HepG2 (cell line): Measurements from ENCODE around the gene MIER1. TPM values are rescaled to one million over a fixed set of nuclear protein-coding genes. Genes with fewer than 3 reads are reported as not detected.

Source experiments
- ATAC-seq: fragments of 200-7000 bp; cut with Tn5 transposase; 3 replicates; pipeline ENCODE4 v1.9.1; 2020; ENCODE audit warnings: mild to moderate bottlenecking, moderate library complexity
- Bru-seq: library from RNA; stranded (reverse); fragments of 400-500 nt; gene quantifications from one replicate; lab custom pipeline; 2021; lab: Mats Ljungman, UMichigan
- BruChase-seq, 2 experiments: library from RNA; stranded (reverse); fragments of 400-500 nt; gene quantifications; one replicate each; lab custom pipeline; 2021; lab: Mats Ljungman, UMichigan
- BruUV-seq: library from RNA; stranded (reverse); fragments of 400-500 nt; replicated peaks from 2 replicates; lab custom pipeline; 2021; lab: Mats Ljungman, UMichigan
- CTCF ChIA-PET: fragments of 300-600 bp; formaldehyde crosslinking; extraction: SDS; loops from one replicate; lab custom pipeline; 2021; ENCODE audit warnings: low total read pairs, inconsistent platforms, low intra/inter-chr PET ratio; lab: Yijun Ruan, JAX
- POLR2A ChIA-PET: fragments of 350-600 bp; sonication (Branson Sonifier 250); formaldehyde crosslinking; loops from one replicate; lab custom pipeline; 2020; ENCODE audit warnings: antibody characterized with exemption, inconsistent platforms; lab: Yijun Ruan, JAX
- DNase-seq: peaks from one replicate; pipeline ENCODE4 v3.0.0-alpha.2; 2015; ENCODE audit warnings: low spot score
- FAIRE-seq: peaks from 3 replicates; lab custom pipeline; 2011; peaks lifted over from hg19 to GRCh38; lab: Jason Lieb, UNC
- H2AFZ ChIP-seq: one replicate; pipeline ENCODE4 v1.6.1; 2011; ENCODE audit warnings: low read length, inconsistent platforms
- H3K27ac ChIP-seq: fragments of 300-600 bp; 3 replicates; pipeline ENCODE4 v1.8.0; 2011; ENCODE audit warnings: mixed run types, mild to moderate bottlenecking, mixed read lengths, low read length, inconsistent platforms; ENCODE audit not compliant: insufficient read depth; ENCODE audit errors: extremely low read length
- H3K27me3 ChIP-seq, 2 experiments: fragments of 200-600 bp in 1 of 2; 2 replicates in 1 of 2; 3 replicates in 1 of 2; pipeline versions ENCODE4 v1.6.0 to v1.8.0; 2011; ENCODE audit warnings: low read length in 2 of 2, mild to moderate bottlenecking in 2 of 2, moderate library complexity in 2 of 2, inconsistent platforms in 1 of 2; ENCODE audit not compliant: insufficient read depth in 2 of 2, control insufficient read depth in 1 of 2
- H3K36me3 ChIP-seq, 2 experiments: fragments of 200-600 bp in 1 of 2; replicated peaks in 1 of 2; 2 replicates in 1 of 2; 3 replicates in 1 of 2; pipeline versions ENCODE4 v1.5.1 to v1.8.0; 2011; ENCODE audit warnings: low read length in 2 of 2, inconsistent platforms in 1 of 2; ENCODE audit not compliant: insufficient read depth in 2 of 2, control insufficient read depth in 1 of 2
- H3K4me1 ChIP-seq: 2 replicates; pipeline ENCODE4 v1.5.1; 2012; ENCODE audit warnings: low read length, inconsistent platforms; ENCODE audit not compliant: insufficient read depth
- H3K4me2 ChIP-seq: 2 replicates; pipeline ENCODE4 v1.6.0; 2011; ENCODE audit warnings: low read depth, low read length, inconsistent platforms
- H3K4me3 ChIP-seq, 3 experiments: fragments of 200-600 bp in 1 of 3; sonication (generic), shearing (Covaris generic) in 1 of 3; replicated peaks in 1 of 3; 2 replicates each; pipeline ENCODE4 v1.5.1; 2011 to 2016; ENCODE audit warnings: low read length in 3 of 3, inconsistent platforms in 2 of 3, low read depth in 2 of 3, mild to moderate bottlenecking in 2 of 3, control low read depth in 1 of 3, mixed read lengths in 1 of 3; ENCODE audit not compliant: insufficient read depth in 1 of 3
- H3K79me2 ChIP-seq: one replicate; pipeline ENCODE4 v1.6.1; 2011; ENCODE audit warnings: low read length, inconsistent platforms; ENCODE audit not compliant: insufficient read depth
- H3K9ac ChIP-seq: 2 replicates; pipeline ENCODE4 v1.6.0; 2011; ENCODE audit warnings: mild to moderate bottlenecking, low read depth, low read length, inconsistent platforms; ENCODE audit not compliant: insufficient read depth
- H3K9me3 ChIP-seq: 2 replicates; pipeline ENCODE4 v1.5.1; 2012; ENCODE audit warnings: mild to moderate bottlenecking, low read length
- H4K20me1 ChIP-seq: 2 replicates; pipeline ENCODE4 v1.6.0; 2011; ENCODE audit warnings: inconsistent platforms, mild to moderate bottlenecking, low read length, moderate library complexity; ENCODE audit not compliant: insufficient read depth
- MXD4 ChIP-seq: IDR thresholded peaks from 2 replicates; pipeline ENCODE4 v1.6.1; 2016; ENCODE audit warnings: mild to moderate bottlenecking, missing biosample characterization, missing genetic modification reagents
- MYC ChIP-seq: sonication (generic); formaldehyde crosslinking; IDR thresholded peaks from 2 replicates; pipeline ENCODE4 v1.9.0; 2021; ENCODE audit warnings: missing genetic modification reagents, borderline replicate concordance
- ONECUT2 ChIP-seq: sonication (generic); formaldehyde crosslinking; IDR thresholded peaks from 2 replicates; pipeline ENCODE4 v1.4.0; 2020; ENCODE audit warnings: missing genetic modification reagents
- POLR2AphosphoS2 ChIP-seq: IDR thresholded peaks from 2 replicates; pipeline ENCODE4 v1.6.1; 2011; ENCODE audit warnings: low read depth, low read length, improper control_type of control experiment
- RCOR2 ChIP-seq: IDR thresholded peaks from 2 replicates; pipeline ENCODE4 v1.6.1; 2016; ENCODE audit warnings: missing biosample characterization, missing genetic modification reagents
- RFX5 ChIP-seq: IDR thresholded peaks from 2 replicates; pipeline ENCODE4 v1.6.1; 2011; ENCODE audit warnings: low read depth, low read length, improper control_type of control experiment
- XRCC5 ChIP-seq: fragments of 200-400 bp; formaldehyde crosslinking; optimal IDR thresholded peaks from 2 replicates; pipeline ENCODE3; 2017; ENCODE audit warnings: mild to moderate bottlenecking, low read length
- ZFP36 ChIP-seq: fragments of 150-350 bp; IDR thresholded peaks from 2 replicates; pipeline ENCODE4 v1.6.1; 2018; ENCODE audit warnings: borderline replicate concordance, low read length, low read depth; ENCODE audit not compliant: partially characterized antibody
- ZFX ChIP-seq: sonication (generic); formaldehyde crosslinking; IDR thresholded peaks from 2 replicates; pipeline ENCODE4 v1.4.0; 2020; ENCODE audit warnings: mild to moderate bottlenecking, low read depth, missing genetic modification reagents, moderate library complexity
- ZNF225 ChIP-seq: sonication (generic); formaldehyde crosslinking; IDR thresholded peaks from 2 replicates; pipeline ENCODE4 v1.4.0; 2020; ENCODE audit warnings: mild to moderate bottlenecking, missing genetic modification reagents
- ZNF337 ChIP-seq: sonication (generic); formaldehyde crosslinking; IDR thresholded peaks from 2 replicates; pipeline ENCODE4 v1.5.1; 2020; ENCODE audit warnings: missing genetic modification reagents, low read depth, mild to moderate bottlenecking, borderline replicate concordance
- ZNF629 ChIP-seq: sonication (generic); formaldehyde crosslinking; conservative IDR thresholded peaks from 2 replicates; pipeline ENCODE4 v1.5.0; 2020; ENCODE audit warnings: missing genetic modification reagents
- ZNF724P ChIP-seq: sonication (generic); formaldehyde crosslinking; IDR thresholded peaks from 2 replicates; pipeline ENCODE4 v1.8.0; 2022; ENCODE audit warnings: missing genetic modification reagents, borderline replicate concordance
- ZNF761 ChIP-seq: sonication (generic); formaldehyde crosslinking; conservative IDR thresholded peaks from 2 replicates; pipeline ENCODE4 v1.4.0; 2020; ENCODE audit warnings: mild to moderate bottlenecking, missing genetic modification reagents
- ZNF780A ChIP-seq: sonication (generic); formaldehyde crosslinking; IDR thresholded peaks from 2 replicates; pipeline ENCODE4 v1.8.0; 2022; ENCODE audit warnings: mild to moderate bottlenecking, missing genetic modification reagents, moderate library complexity
- ZNF790 ChIP-seq: sonication (generic); formaldehyde crosslinking; IDR thresholded peaks from 2 replicates; pipeline ENCODE4 v1.8.0; 2022; ENCODE audit warnings: missing genetic modification reagents, mild to moderate bottlenecking, borderline replicate concordance
- ZNF878 ChIP-seq: sonication (generic); formaldehyde crosslinking; IDR thresholded peaks from 2 replicates; pipeline ENCODE4 v1.8.1; 2023; ENCODE audit warnings: mild to moderate bottlenecking, missing genetic modification reagents, moderate library complexity
- WGBS: methylation state at CpG from one replicate; pipeline ENCODE4 v1.1.6; 2017; ENCODE audit warnings: low lambda C conversion rate; 5-methylcytosine and 5-hydroxymethylcytosine counted together
- in situ Hi-C: cut with HindIII; loops from 2 replicates; pipeline ENCODE4 v1.10.0; 2017; ENCODE audit warnings: low pct_unique_long_range_greater_than_20kb; ENCODE audit not compliant: extremely low pct_ligation_motif_present
- intact Hi-C: fragments of 100-400 bp; cut with micrococcal nuclease; formaldehyde crosslinking; loops from one replicate; pipeline ENCODE4 v1.10.0; 2022; ENCODE audit not compliant: unreplicated experiment
- long read RNA-seq, 2 experiments: library from RNA in 1 of 2; library from polyadenylated mRNA in 1 of 2; stranded (forward) in 1 of 2; unstranded in 1 of 2; transcript quantifications; one replicate each; pipeline ENCODE4 v2.0.0, GENCODE V29; 2019 to 2022
- polyA minus RNA-seq, 3 experiments: library from RNA; depleted of rRNA, polyadenylated mRNA; stranded (reverse); fragments of >200 nt; gene quantifications; 2 replicates each; pipeline ENCODE4 v1.2.3, GENCODE V29; 2011; ENCODE audit warnings: low replicate concordance in 1 of 3
- polyA plus RNA-seq, 8 experiments: library from polyadenylated mRNA; depleted of rRNA in 3 of 8; stranded (reverse) in 7 of 8; unstranded in 1 of 8; fragments of >200 nt; fragmentation: Illumina TruSeq in 4 of 8; extraction: Trizol in 4 of 8; gene quantifications; 2 replicates each; pipeline versions ENCODE4 v1.2.1 to v1.2.3, GENCODE V29; 2011 to 2016; ENCODE audit warnings: low read depth in 4 of 8, missing spikeins in 1 of 8, mixed read lengths in 1 of 8; ENCODE audit not compliant: insufficient read depth in 1 of 8
- total RNA-seq, 5 experiments: library from RNA; depleted of rRNA; stranded (reverse); fragments of >200 nt; fragmentation: Illumina TruSeq; extraction: Trizol; gene quantifications; 2 replicates each; pipeline ENCODE4 v1.2.3, GENCODE V29; 2016; ENCODE audit warnings: low read depth in 1 of 5
- TF ChIP-seq, protein P1 (sequence below): sonication (generic); formaldehyde crosslinking; IDR thresholded peaks from 2 replicates; pipeline ENCODE4 v1.4.0; 2020; ENCODE audit warnings: missing genetic modification reagents, low read depth, mild to moderate bottlenecking, borderline replicate concordance

Gene MIER1
- total RNA-seq (2016; rRNA removed; fragmentation: Illumina TruSeq; extraction: Trizol) (30.4 and 49.3 TPM in 2 replicates), polyA plus RNA-seq (2011; rRNA removed) (5.8 and 7.0 TPM in 2 replicates), polyA minus RNA-seq (2011; rRNA and poly(A)+ RNA removed; ENCODE audit: low replicate concordance) (7.4 and 14.2 TPM in 2 replicates), Bru-seq, nascent RNA (percentile 91 among the genes with signal in this experiment), BruChase-seq, experiment 1, labeled RNA remaining after a 6-hour chase (percentile 87 among the genes with signal in this experiment), BruChase-seq, experiment 2, labeled RNA remaining after a 2-hour chase (percentile 87 among the genes with signal in this experiment)
- total RNA-seq (2016; cell fraction: cytosol; rRNA removed; fragmentation: Illumina TruSeq; extraction: Trizol; ENCODE audit: low read depth), result 21.3 and 23.1 TPM in 2 replicates
- total RNA-seq (2016; cell fraction: insoluble cytoplasmic fraction; rRNA removed; fragmentation: Illumina TruSeq; extraction: Trizol), result 29.2 and 46.7 TPM in 2 replicates
- total RNA-seq (2016; cell fraction: membrane; rRNA removed; fragmentation: Illumina TruSeq; extraction: Trizol), result 20.0 and 23.3 TPM in 2 replicates
- 27.6 and 28.7 TPM in 2 replicates for total RNA-seq (2016; cell fraction: nucleus; rRNA removed; fragmentation: Illumina TruSeq; extraction: Trizol)
- polyA plus RNA-seq (2011; cell fraction: cytosol; rRNA removed), result 2.4 and 3.9 TPM in 2 replicates
- 3.5 and 4.5 TPM in 2 replicates for polyA plus RNA-seq (2011; cell fraction: nucleus; rRNA removed)
- polyA plus RNA-seq (2012), result 9.4 and 12.5 TPM in 2 replicates
- polyA plus RNA-seq (2016; cell fraction: cytosol; fragmentation: Illumina TruSeq; extraction: Trizol; ENCODE audit: low read depth), result 2.3 and 2.4 TPM in 2 replicates
- 24.6 and 29.2 TPM in 2 replicates for polyA plus RNA-seq (2016; cell fraction: insoluble cytoplasmic fraction; fragmentation: Illumina TruSeq; extraction: Trizol; ENCODE audit: low read depth)
- 6.4 and 6.7 TPM in 2 replicates for polyA plus RNA-seq (2016; cell fraction: membrane; fragmentation: Illumina TruSeq; extraction: Trizol; ENCODE audit: low read depth)
- polyA plus RNA-seq (2016; cell fraction: nucleus; fragmentation: Illumina TruSeq; extraction: Trizol; ENCODE audit: insufficient read depth, low read depth), result 21.5 and 24.2 TPM in 2 replicates
- 18.3 and 20.1 TPM in 2 replicates for polyA minus RNA-seq (2011; cell fraction: cytosol; rRNA and poly(A)+ RNA removed)
- polyA minus RNA-seq (2011; cell fraction: nucleus; rRNA and poly(A)+ RNA removed), result 51.3 and 53.3 TPM in 2 replicates
- long read RNA-seq, experiment 1, full-length matches to known transcripts, result 1 of 24 reads
- long read RNA-seq, experiment 1, partial matches to known transcripts, result 6 of 24 reads
- long read RNA-seq, experiment 1, other reads (novel, unspliced or antisense), result 17 of 24 reads
- long read RNA-seq, experiment 2, partial matches to known transcripts, result 1 of 14 reads
- long read RNA-seq, experiment 2, other reads (novel, unspliced or antisense), result 13 of 14 reads

DNA sequence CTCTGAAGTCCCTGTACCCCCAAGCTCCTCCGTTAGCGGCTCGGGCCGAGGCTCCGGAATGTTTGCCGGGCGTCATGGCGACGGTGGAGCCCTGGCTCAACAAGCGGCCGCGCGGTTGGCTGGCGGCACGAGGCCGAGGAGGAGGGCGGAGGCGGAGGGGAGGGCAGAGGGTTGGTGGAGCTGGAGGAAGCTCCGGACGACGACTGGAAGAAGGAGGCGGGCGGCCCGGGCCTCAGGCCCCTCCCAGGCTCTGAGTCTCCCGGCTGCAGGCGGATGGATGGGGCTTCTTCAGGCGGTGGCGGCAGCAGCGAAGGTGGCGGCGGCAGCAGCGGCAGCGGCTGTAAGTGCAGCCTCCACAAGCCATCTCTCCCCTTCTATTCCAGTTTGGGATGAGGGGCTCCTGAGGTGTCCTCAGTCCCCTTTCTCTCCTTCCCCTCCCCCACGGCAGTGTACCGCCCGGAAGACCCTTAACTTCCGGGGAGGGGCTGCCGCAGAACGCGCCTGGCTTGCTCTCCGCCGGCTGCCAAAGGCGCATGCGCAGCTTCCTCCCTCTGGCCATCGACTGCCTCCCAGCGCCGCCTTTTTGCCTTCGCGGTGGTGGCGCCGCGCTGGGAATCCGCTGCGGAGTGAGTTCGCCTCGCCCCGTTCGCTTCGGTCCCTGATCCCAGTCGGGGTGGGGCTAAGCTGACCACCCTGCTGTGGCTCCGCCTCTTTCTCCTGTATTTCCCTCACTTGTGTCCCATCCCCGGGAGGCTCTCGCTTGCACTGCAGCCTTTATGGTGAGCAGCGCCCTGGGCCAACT lies at the start of gene MIER1, which contains the start of gene DNAI4:
Gene MIER1 (plus strand): TSS at position 235 of the 802 bp plus-strand sequence. CDS start 39 bp downstream, at position 274.
Gene DNAI4 (minus strand): TSS at position 101 of the 802 bp plus-strand sequence. CDS start 25 bp downstream, at position 76.
- peak within 1 kb of the TSS; percentile 90 for H3K27ac ChIP-seq
- H3K9ac ChIP-seq, result peak within 1 kb of the TSS; percentile 92
- peaks cover 29% of the 10 kb centered on the region for H3K79me2 ChIP-seq
- H3K4me1 ChIP-seq, result peaks cover 45% of the 10 kb centered on the region
- peak within 1 kb of the TSS; percentile 66 for H2AFZ ChIP-seq
- in situ Hi-C loops (loop anchor here (5.0 to 25.0 kb wide), 2 partner anchors 127 to 487 kb away; partner anchors contain the start of gene SLC35D1), intact Hi-C loops (loop anchor here (2.0 to 5.0 kb wide), 2 partner anchors 158 to 506 kb away; partner anchors contain the start of gene SERBP1)
- 4% methylated on average over 32 of the region's 64 CpGs for WGBS
- H3K4me2 ChIP-seq, result peak within 1 kb of the TSS; percentile 85
- CTCF ChIA-PET, result no interaction called here
- peak; percentile 96 for DNase-seq
- no peaks in the 10 kb centered on the region for H3K9me3 ChIP-seq
- POLR2A ChIA-PET, result interaction anchor here (1.0 to 2.8 kb wide), 9 partner anchors 8 to 610 kb away, joined by 3 to 20 read pairs (median 4); partner anchors contain the start of gene SLC35D1
- H3K36me3 ChIP-seq, result no peaks in the 10 kb centered on the region
- FAIRE-seq, result peak; percentile 87
- no peaks in the 10 kb centered on the region; a peak in 1 of 5 replicates for H3K27me3 ChIP-seq
- no peaks in the 10 kb centered on the region for H4K20me1 ChIP-seq
- BruUV-seq, result TSS peak; percentile 57
- peak; percentile 95 for ATAC-seq
- peak within 1 kb of the TSS; percentile 78 to 97 (median 83) for H3K4me3 ChIP-seq
- TF ChIP-seq POLR2AphosphoS2 (no peak), MYC (CRISPR knock-in tag) (peak; percentile 54; the same call in 1 of the 2 replicates), ZFP36 (no peak), ONECUT2 (CRISPR knock-in tag) (no peak), ZNF629 (CRISPR knock-in tag) (no peak), ZNF780A (CRISPR knock-in tag) (no peak), XRCC5 (no peak), ZFX (CRISPR knock-in tag) (peak; percentile 76), ZNF724P (CRISPR knock-in tag) (peak; percentile 31; the same call in 1 of the 2 replicates), ZNF337 (CRISPR knock-in tag) (no peak), RCOR2 (CRISPR knock-in tag) (no peak), ZNF225 (0 out of 2 replicates have a peak, but pooled peaks have one; percentile 38), ZNF790 (CRISPR knock-in tag) (peak; percentile 40; the same call in 1 of the 2 replicates), ZNF761 (CRISPR knock-in tag) (peak; percentile 59; the same call in 1 of the 2 replicates), ZNF878 (CRISPR knock-in tag) (0 out of 2 replicates have a peak, but pooled peaks have one; percentile 37), RFX5 (no peak), MXD4 (CRISPR knock-in tag) (peak; percentile 75)
- TF ChIP-seq, protein P1, sequence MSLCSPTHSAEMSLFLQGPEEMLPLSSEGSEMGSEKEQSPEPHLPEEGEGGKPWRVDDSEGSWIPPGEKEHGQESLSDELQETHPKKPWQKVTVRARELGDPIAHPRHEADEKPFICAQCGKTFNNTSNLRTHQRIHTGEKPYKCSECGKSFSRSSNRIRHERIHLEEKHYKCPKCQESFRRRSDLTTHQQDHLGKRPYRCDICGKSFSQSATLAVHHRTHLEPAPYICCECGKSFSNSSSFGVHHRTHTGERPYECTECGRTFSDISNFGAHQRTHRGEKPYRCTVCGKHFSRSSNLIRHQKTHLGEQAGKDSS (CRISPR knock-in tag), result peak; percentile 81; the same call in 1 of the 2 replicates
